Activated T-helper 17 cell treated with anti-CD3 and anti-CD28 coated beads, Interleukin-2, amount 50 U/mL, for 72 hours (primary cell): Measurements from ENCODE around the gene WAPL. TPM values are rescaled to one million over a fixed set of nuclear protein-coding genes. Genes with fewer than 3 reads are reported as not detected.
"Not testable (repeated sequence)": the region's sequence is repeated elsewhere in the genome, so short reads cannot be mapped to it uniquely, and the experiment has no call there.

ENCODE experiments used
- ATAC-seq: fragments of 150-1000 bp; cut with Tn5 transposase; replicated peaks from 2 replicates; pipeline ENCODE4 v1.10.0; 2021; ENCODE audit warnings: mild to moderate bottlenecking, moderate library complexity
- H3K27ac Mint-ChIP-seq: one replicate; pipeline ENCODE4 v1.8.0; 2022; ENCODE audit warnings: mixed read lengths
- H3K27me3 Mint-ChIP-seq: one replicate; pipeline ENCODE4 v1.8.0; 2022; ENCODE audit warnings: mixed read lengths
- H3K36me3 Mint-ChIP-seq: one replicate; pipeline ENCODE4 v1.8.0; 2022; ENCODE audit warnings: low read depth, mild to moderate bottlenecking, mixed read lengths
- H3K4me1 Mint-ChIP-seq: one replicate; pipeline ENCODE4 v1.8.0; 2022; ENCODE audit warnings: mixed read lengths
- H3K4me3 Mint-ChIP-seq: one replicate; pipeline ENCODE4 v1.8.0; 2022; ENCODE audit warnings: mild to moderate bottlenecking, mixed read lengths
- H3K9me3 Mint-ChIP-seq: one replicate; pipeline ENCODE4 v1.8.0; 2022; ENCODE audit warnings: mixed read lengths
- total RNA-seq, 2 donors: library from RNA; stranded (reverse); gene quantifications; one replicate each; pipeline ENCODE4 v1.2.3, GENCODE V29; 2022

WAPL gene
- total RNA-seq, 2 donors from 2014 or later, result 39.2 to 51.5 TPM

DNA sequence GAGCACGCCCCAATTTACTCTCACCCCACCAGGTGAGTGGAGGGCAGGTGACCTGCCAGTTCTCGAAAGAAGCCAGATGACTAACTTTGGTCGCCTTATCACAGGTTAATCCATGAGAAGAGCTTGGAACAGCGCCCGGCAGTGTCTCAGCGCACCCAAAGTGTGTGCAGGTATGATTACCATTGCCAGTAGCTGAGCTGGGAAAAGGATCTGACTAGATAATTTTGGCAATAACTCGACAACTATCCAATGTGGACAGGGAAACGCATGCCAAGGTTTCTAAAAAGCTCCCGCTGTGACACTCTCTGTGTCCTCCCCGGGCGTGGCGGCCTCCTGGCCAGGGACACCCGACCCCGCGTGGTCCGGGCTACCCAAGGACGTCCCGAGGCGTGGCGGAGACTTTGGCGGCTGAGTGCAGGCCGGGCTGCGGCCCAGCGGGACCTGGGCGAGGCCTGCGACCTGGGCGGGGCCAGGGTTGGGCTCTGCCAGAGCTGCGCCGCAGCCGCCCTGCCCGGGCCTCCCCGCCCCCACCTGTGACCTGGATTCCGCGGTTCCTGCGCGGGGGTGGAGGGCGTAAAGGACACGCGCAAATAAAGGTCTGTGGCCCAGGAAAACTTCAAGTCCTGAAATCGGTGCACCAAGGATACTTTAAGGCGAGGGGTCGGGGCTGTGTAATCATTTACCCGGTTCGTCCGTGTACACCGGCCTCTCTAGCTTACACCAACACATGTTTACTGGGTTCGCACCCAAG is 13.7 kb upstream of the WAPL start:
- H3K4me3 Mint-ChIP-seq, result peak overlapping the region; percentile 81
- peak; percentile 88 for ATAC-seq
- peaks cover 11% of the 10 kb centered on the region for H3K4me1 Mint-ChIP-seq
- peaks cover 3% of the 10 kb centered on the region for H3K9me3 Mint-ChIP-seq
- H3K27me3 Mint-ChIP-seq, result no peaks in the 10 kb centered on the region
- H3K36me3 Mint-ChIP-seq, result no peaks in the 10 kb centered on the region
- peak overlapping the region; percentile 65 for H3K27ac Mint-ChIP-seq

- H3K4me3 Mint-ChIP-seq, result no peak overlapping the region
Observed at GRCh38 chr10:86533328-86533727, 11.7 kb upstream of the WAPL start.

GRCh38 chr10:86528736-86529135 is 7.1 kb upstream of the WAPL start:
- not testable (repeated sequence) for H3K4me3 Mint-ChIP-seq, H3K9me3 Mint-ChIP-seq, H3K27me3 Mint-ChIP-seq, ATAC-seq, H3K27ac Mint-ChIP-seq, H3K4me1 Mint-ChIP-seq, H3K36me3 Mint-ChIP-seq

More at GRCh38 chr10:86533328-86533727, 11.7 kb upstream of the WAPL start:
- peaks cover 7% of the 10 kb centered on the region for H3K4me1 Mint-ChIP-seq
- H3K27ac Mint-ChIP-seq, result peak overlapping the region; percentile 26
- no peaks in the 10 kb centered on the region for H3K27me3 Mint-ChIP-seq
- H3K9me3 Mint-ChIP-seq, result peaks cover under 1% of the 10 kb centered on the region
- ATAC-seq, result no peak
- no peaks in the 10 kb centered on the region for H3K36me3 Mint-ChIP-seq

- Mint-ChIP-seq H3K27ac (no peak overlapping the region), H3K4me3 (no peak overlapping the region), H3K4me1 (peaks cover 18% of the 10 kb centered on the region), H3K9me3 (no peaks in the 10 kb centered on the region), H3K36me3 (peaks cover 7% of the 10 kb centered on the region), H3K27me3 (no peaks in the 10 kb centered on the region)
- ATAC-seq, result no peak
Observed at GRCh38 chr10:86526606-86527005, 5.0 kb upstream of the WAPL start.

DNA sequence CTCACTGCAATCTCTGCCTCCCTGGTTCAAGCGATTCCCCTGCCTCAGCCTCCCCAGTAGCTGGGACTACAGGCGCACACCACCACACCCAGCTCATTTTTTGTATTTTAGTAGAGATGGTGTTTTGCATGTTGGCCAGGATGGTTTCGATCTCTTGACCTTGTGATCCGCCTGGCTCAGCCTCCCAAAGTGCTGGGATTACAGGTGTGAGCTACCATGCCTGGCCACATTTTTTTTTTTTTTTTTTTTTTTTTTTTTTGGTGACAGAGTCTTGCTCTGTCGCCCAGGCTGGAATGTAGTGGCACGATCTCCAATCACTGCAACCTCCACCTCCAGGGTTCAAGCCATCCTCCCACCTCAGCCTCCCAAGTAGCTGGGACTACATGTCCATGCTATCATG is 4.1 kb upstream of the WAPL start:
- not testable (repeated sequence) for H3K4me3 Mint-ChIP-seq, H3K27me3 Mint-ChIP-seq, ATAC-seq, H3K9me3 Mint-ChIP-seq, H3K27ac Mint-ChIP-seq
- H3K4me1 Mint-ChIP-seq, result peaks cover 18% of the 10 kb centered on the region
- H3K36me3 Mint-ChIP-seq, result peaks cover 10% of the 10 kb centered on the region

DNA sequence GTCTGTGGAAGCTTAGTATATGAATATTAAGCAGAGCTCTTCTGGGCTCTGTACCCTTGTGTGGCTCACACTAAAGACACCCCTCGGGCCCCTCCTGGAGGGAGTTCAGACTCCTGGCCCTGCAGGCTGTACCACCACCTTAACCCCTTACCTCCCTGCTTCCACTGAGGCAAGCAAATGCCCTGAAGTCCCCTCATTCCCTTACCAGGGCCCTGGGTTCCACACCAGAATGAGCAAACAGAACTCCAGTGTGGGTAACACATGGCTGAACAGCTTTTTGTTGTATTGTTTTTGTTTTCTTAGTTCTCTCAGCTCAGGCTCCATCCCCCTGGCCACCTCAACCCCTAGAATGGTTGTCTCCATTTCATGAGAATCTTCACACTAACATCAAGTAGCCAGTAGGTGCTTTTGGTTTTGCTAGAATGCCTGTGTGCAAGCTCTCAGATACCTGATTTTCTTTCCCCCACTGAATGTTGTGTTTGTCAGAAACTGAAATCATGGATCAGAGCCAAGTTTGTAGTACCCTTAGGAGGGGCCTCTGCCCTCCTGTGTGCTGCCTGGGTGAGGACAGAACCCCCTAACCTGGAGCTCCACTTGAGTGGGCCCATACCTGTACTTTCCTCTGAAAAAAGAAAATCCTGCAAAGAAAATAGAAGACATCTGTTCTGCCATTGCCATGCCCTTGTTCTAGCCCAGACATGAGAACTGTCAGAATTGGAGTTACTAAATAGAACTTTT is 2.8 kb upstream of the WAPL start:
- Mint-ChIP-seq H3K36me3 (peaks cover 21% of the 10 kb centered on the region), H3K9me3 (no peaks in the 10 kb centered on the region), H3K27me3 (no peaks in the 10 kb centered on the region), H3K4me3 (peak overlapping the region; percentile 17), H3K27ac (no peak overlapping the region), H3K4me1 (peaks cover 22% of the 10 kb centered on the region)
- no peak for ATAC-seq

- H3K27ac Mint-ChIP-seq, result peak overlapping the region; percentile 3
Observed at GRCh38 chr10:86523348-86523747, 1.8 kb upstream of the WAPL start.

DNA sequence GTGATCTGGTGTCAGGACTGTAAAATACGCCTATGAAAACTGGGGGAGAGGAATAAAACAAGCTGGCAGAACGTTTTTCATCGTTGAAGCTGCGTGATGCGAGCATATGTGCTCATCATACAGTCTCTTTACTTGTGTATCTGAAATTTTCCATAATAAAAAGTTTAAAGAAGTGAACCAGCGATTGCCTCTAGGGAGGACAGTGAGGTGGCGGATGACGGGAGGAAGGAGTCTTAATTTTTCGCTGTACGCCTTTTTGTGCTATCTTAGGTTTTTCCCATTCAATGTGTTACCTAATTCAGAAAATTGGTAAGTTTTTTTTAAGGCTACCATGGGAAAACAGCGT is 891 bp upstream of the WAPL start:
- Mint-ChIP-seq H3K27ac (peak overlapping the region; percentile 92), H3K9me3 (no peaks in the 10 kb centered on the region), H3K36me3 (peaks cover 40% of the 10 kb centered on the region), H3K4me1 (peaks cover 29% of the 10 kb centered on the region), H3K4me3 (peak overlapping the region; percentile 91), H3K27me3 (no peaks in the 10 kb centered on the region)
- ATAC-seq, result no peak

More at GRCh38 chr10:86523348-86523747, 1.8 kb upstream of the WAPL start:
- Mint-ChIP-seq H3K4me1 (peaks cover 29% of the 10 kb centered on the region), H3K36me3 (peaks cover 32% of the 10 kb centered on the region), H3K27me3 (no peaks in the 10 kb centered on the region), H3K9me3 (no peaks in the 10 kb centered on the region), H3K4me3 (peak overlapping the region; percentile 91)
- ATAC-seq, result no peak

GRCh38 chr10:86520871-86521677 is 518 bp downstream of the WAPL start:
- Mint-ChIP-seq H3K4me3 (peak overlapping the region; percentile 91), H3K36me3 (peaks cover 54% of the 10 kb centered on the region), H3K27me3 (no peaks in the 10 kb centered on the region), H3K4me1 (peaks cover 35% of the 10 kb centered on the region), H3K27ac (peak overlapping the region; percentile 92), H3K9me3 (no peaks in the 10 kb centered on the region)
- peak; percentile 23 for ATAC-seq

GRCh38 chr10:86518781-86519180 is 2.8 kb downstream of the WAPL start:
- no peaks in the 10 kb centered on the region for H3K27me3 Mint-ChIP-seq
- ATAC-seq, result no peak
- peaks cover 77% of the 10 kb centered on the region for H3K36me3 Mint-ChIP-seq
- H3K9me3 Mint-ChIP-seq, result no peaks in the 10 kb centered on the region
- peak overlapping the region; percentile 91 for H3K4me3 Mint-ChIP-seq
- peak overlapping the region; percentile 81 for H3K27ac Mint-ChIP-seq
- peaks cover 41% of the 10 kb centered on the region for H3K4me1 Mint-ChIP-seq

DNA sequence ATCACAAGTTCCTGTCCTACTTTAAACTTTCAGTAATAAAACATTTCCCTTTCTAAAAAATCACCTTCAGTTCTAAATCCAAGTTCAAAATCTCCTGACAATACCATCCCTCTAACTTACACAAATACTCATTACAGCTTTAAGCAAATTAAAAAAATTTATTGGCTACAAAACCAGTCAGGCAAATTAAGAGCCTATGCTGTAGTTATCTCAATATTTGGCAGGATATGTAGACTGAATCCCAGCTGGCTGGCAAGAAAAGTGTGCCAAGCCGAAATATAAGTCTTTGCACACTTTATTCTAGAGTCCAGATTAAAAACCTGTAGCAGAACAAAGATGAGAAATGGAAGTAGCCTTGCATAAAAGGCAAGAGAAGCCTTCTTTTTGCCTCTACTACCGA is 9.5 kb downstream of the WAPL start:
- H3K36me3 Mint-ChIP-seq, result peaks cover 72% of the 10 kb centered on the region
- ATAC-seq, result no peak
- H3K4me1 Mint-ChIP-seq, result peaks cover 28% of the 10 kb centered on the region
- peak overlapping the region; percentile 41 for H3K4me3 Mint-ChIP-seq
- peak overlapping the region; percentile 64 for H3K27ac Mint-ChIP-seq
- H3K9me3 Mint-ChIP-seq, result no peaks in the 10 kb centered on the region
- H3K27me3 Mint-ChIP-seq, result no peaks in the 10 kb centered on the region

- Mint-ChIP-seq H3K27me3 (no peaks in the 10 kb centered on the region), H3K4me3 (no peak overlapping the region), H3K27ac (peak overlapping the region; percentile 18), H3K4me1 (peaks cover 24% of the 10 kb centered on the region), H3K9me3 (no peaks in the 10 kb centered on the region), H3K36me3 (peaks cover 63% of the 10 kb centered on the region)
- ATAC-seq, result no peak
Observed at GRCh38 chr10:86511027-86511865, 10.3 kb downstream of the WAPL start.

- no peak for ATAC-seq
- Mint-ChIP-seq H3K4me3 (no peak overlapping the region), H3K4me1 (peaks cover 21% of the 10 kb centered on the region), H3K27me3 (no peaks in the 10 kb centered on the region), H3K9me3 (no peaks in the 10 kb centered on the region), H3K27ac (no peak overlapping the region), H3K36me3 (peaks cover 42% of the 10 kb centered on the region)
Observed at GRCh38 chr10:86509145-86509544, 12.4 kb downstream of the WAPL start.

- H3K4me3 Mint-ChIP-seq, result no peak overlapping the region
- no peaks in the 10 kb centered on the region for H3K27me3 Mint-ChIP-seq
- peaks cover 13% of the 10 kb centered on the region for H3K4me1 Mint-ChIP-seq
- no peak overlapping the region for H3K27ac Mint-ChIP-seq
- no peak for ATAC-seq
- H3K9me3 Mint-ChIP-seq, result no peaks in the 10 kb centered on the region
- H3K36me3 Mint-ChIP-seq, result peaks cover 40% of the 10 kb centered on the region
Observed at GRCh38 chr10:86508217-86508616, 13.4 kb downstream of the WAPL start.
